HL-60 (cell line): ENCODE data around the gene TK2.

Experiments used
- POLR2AphosphoS5 ChIP-seq: IDR thresholded peaks from 2 replicates; pipeline ENCODE4 v1.6.1; 2012; ENCODE audit warnings: low read depth
- TF ChIP-seq, protein P1 (sequence below): IDR thresholded peaks from one replicate; pipeline ENCODE4 v1.5.1; 2011; ENCODE audit warnings: low read length, control low read depth, inconsistent platforms; ENCODE audit not compliant: insufficient read depth
- TF ChIP-seq, protein P2 (sequence below): IDR thresholded peaks from 2 replicates; pipeline ENCODE4 v1.6.1; 2012; ENCODE audit warnings: low read depth; ENCODE audit not compliant: insufficient replicate concordance

DNA sequence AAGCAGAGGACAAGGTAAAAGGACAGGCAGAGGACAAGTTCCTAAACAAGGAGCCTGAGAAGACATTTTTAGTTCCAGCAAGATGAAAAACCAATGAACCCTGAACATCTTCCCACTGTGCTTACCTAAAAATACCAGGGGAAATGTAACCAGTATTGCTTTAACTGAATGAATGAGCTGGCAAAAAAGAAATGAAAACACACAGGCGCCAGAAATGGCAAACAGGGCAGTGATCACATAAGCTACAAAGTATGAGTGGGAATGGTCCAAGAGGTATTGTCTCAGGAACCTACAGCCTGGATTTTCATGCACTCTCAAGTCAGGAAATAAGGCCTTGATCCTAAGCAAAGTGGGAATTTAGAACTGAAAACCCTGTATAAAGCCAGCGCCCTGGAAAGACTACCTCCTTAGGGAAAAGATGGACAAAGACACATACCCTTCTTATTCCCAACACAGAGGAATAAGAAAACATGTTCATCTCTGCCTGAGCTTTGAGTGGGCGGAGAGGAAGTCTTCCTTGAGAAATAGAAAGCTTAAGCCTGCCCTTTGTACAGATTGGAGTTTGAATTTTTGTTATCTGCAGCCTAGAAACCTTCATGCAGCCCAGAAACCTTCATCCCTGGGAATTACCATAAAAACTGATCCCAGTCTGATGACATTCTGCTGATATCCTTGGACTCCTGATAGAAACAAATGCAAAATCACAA lies 31.5 kb upstream of the TK2 start:
- TF ChIP-seq, protein P1, sequence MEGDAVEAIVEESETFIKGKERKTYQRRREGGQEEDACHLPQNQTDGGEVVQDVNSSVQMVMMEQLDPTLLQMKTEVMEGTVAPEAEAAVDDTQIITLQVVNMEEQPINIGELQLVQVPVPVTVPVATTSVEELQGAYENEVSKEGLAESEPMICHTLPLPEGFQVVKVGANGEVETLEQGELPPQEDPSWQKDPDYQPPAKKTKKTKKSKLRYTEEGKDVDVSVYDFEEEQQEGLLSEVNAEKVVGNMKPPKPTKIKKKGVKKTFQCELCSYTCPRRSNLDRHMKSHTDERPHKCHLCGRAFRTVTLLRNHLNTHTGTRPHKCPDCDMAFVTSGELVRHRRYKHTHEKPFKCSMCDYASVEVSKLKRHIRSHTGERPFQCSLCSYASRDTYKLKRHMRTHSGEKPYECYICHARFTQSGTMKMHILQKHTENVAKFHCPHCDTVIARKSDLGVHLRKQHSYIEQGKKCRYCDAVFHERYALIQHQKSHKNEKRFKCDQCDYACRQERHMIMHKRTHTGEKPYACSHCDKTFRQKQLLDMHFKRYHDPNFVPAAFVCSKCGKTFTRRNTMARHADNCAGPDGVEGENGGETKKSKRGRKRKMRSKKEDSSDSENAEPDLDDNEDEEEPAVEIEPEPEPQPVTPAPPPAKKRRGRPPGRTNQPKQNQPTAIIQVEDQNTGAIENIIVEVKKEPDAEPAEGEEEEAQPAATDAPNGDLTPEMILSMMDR, result no peak
- TF ChIP-seq POLR2AphosphoS5, result no peak
- TF ChIP-seq, protein P2, sequence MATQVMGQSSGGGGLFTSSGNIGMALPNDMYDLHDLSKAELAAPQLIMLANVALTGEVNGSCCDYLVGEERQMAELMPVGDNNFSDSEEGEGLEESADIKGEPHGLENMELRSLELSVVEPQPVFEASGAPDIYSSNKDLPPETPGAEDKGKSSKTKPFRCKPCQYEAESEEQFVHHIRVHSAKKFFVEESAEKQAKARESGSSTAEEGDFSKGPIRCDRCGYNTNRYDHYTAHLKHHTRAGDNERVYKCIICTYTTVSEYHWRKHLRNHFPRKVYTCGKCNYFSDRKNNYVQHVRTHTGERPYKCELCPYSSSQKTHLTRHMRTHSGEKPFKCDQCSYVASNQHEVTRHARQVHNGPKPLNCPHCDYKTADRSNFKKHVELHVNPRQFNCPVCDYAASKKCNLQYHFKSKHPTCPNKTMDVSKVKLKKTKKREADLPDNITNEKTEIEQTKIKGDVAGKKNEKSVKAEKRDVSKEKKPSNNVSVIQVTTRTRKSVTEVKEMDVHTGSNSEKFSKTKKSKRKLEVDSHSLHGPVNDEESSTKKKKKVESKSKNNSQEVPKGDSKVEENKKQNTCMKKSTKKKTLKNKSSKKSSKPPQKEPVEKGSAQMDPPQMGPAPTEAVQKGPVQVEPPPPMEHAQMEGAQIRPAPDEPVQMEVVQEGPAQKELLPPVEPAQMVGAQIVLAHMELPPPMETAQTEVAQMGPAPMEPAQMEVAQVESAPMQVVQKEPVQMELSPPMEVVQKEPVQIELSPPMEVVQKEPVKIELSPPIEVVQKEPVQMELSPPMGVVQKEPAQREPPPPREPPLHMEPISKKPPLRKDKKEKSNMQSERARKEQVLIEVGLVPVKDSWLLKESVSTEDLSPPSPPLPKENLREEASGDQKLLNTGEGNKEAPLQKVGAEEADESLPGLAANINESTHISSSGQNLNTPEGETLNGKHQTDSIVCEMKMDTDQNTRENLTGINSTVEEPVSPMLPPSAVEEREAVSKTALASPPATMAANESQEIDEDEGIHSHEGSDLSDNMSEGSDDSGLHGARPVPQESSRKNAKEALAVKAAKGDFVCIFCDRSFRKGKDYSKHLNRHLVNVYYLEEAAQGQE, result no peak
